ENCODE data around the gene KRTAP10-6. TPM values are rescaled to one million over a fixed set of nuclear protein-coding genes. Genes with fewer than 3 reads are reported as not detected.

Gene KRTAP10-6
- total RNA-seq, 2 experiments from 2014 or later = not detected

- H3K27ac ChIP-seq (ENCODE audit: low read depth, low read length, poor library complexity, severe bottlenecking) = no peak overlapping the region
- no peaks in the 10 kb centered on the region for H3K9me2 ChIP-seq (ENCODE audit: insufficient read depth, low read length)
- no TSS peak for BruUV-seq (replicated peaks)
- no peaks in the 10 kb centered on the region for H4K20me1 ChIP-seq (ENCODE audit: insufficient read depth, low read length)
- no peaks in the 10 kb centered on the region for H3K79me2 ChIP-seq (ENCODE audit: insufficient read depth, low read depth, low read length)
- POLR2A ChIA-PET = interaction anchor here (0.6 kb wide), 1 partner anchor 1040 kb away, joined by 3 read pairs; no protein-coding TSS in a partner anchor
- no peak overlapping the region for H3K4me3 ChIP-seq (ENCODE audit: low read depth, low read length, poor library complexity, severe bottlenecking)
- peaks cover 12% of the 10 kb centered on the region for H3K4me1 ChIP-seq (ENCODE audit: insufficient read depth, low read length, poor library complexity, severe bottlenecking)
- no peak for DNase-seq (ENCODE audit: low spot score)
- H3K9me3 ChIP-seq (ENCODE audit: low read length) = peaks cover 13% of the 10 kb centered on the region; the same call in 1 of the 2 replicates
- intact Hi-C loops (cut with micrococcal nuclease; ENCODE audit: unreplicated experiment) = no loop called here
- no peak for TF ChIP-seq EZH2phosphoT487 (IDR thresholded peaks at IDR 0.05; ENCODE audit: borderline replicate concordance, low read depth, low read length)
- TF ChIP-seq CTCF (conservative IDR thresholded peaks at IDR 0.05; ENCODE audit: low read length) = no peak
- H3K4me2 ChIP-seq (ENCODE audit: low read length) = no peak overlapping the region
- no peak overlapping the region for H2AFZ ChIP-seq (ENCODE audit: low read length)
- CTCF ChIA-PET (ENCODE audit: unreplicated experiment) = no interaction called here
- no peaks in the 10 kb centered on the region for H3K36me3 ChIP-seq (ENCODE audit: insufficient read depth, low read length)
Observed at GRCh38 chr21:44614961-44615391, 22.7 kb upstream of the KRTAP10-6 start.

GRCh38 chr21:44614161-44614631 lies 21.9 kb upstream of the KRTAP10-6 start:
- Histone ChIP-seq H4K20me1 (ENCODE audit: insufficient read depth, low read length) (no peaks in the 10 kb centered on the region), H3K36me3 (ENCODE audit: insufficient read depth, low read length) (no peaks in the 10 kb centered on the region), H3K9me2 (ENCODE audit: insufficient read depth, low read length) (no peaks in the 10 kb centered on the region), H3K4me2 (ENCODE audit: low read length) (no peak overlapping the region), H3K9me3 (ENCODE audit: low read length) (peaks cover 13% of the 10 kb centered on the region; the same call in 1 of the 2 replicates), H3K4me1 (ENCODE audit: insufficient read depth, low read length, poor library complexity, severe bottlenecking) (peaks cover 12% of the 10 kb centered on the region), H3K4me3 (ENCODE audit: low read depth, low read length, poor library complexity, severe bottlenecking) (no peak overlapping the region), H2AFZ (ENCODE audit: low read length) (no peak overlapping the region), H3K79me2 (ENCODE audit: insufficient read depth, low read depth, low read length) (no peaks in the 10 kb centered on the region), H3K27ac (ENCODE audit: low read depth, low read length, poor library complexity, severe bottlenecking) (no peak overlapping the region)
- CTCF ChIA-PET (ENCODE audit: unreplicated experiment) = no interaction called here
- no TSS peak for BruUV-seq (replicated peaks)
- TF ChIP-seq CTCF (conservative IDR thresholded peaks at IDR 0.05; ENCODE audit: low read length) = no peak
- TF ChIP-seq EZH2phosphoT487 (IDR thresholded peaks at IDR 0.05; ENCODE audit: borderline replicate concordance, low read depth, low read length) = no peak
- DNase-seq (ENCODE audit: low spot score) = no peak
- POLR2A ChIA-PET = no interaction called here
- intact Hi-C loops (cut with micrococcal nuclease; ENCODE audit: unreplicated experiment) = no loop called here

- BruUV-seq (replicated peaks) = no TSS peak
- no peak for DNase-seq (ENCODE audit: low spot score)
- H3K4me2 ChIP-seq (ENCODE audit: low read length) = no peak overlapping the region
- H3K4me1 ChIP-seq (ENCODE audit: insufficient read depth, low read length, poor library complexity, severe bottlenecking) = peaks cover 5% of the 10 kb centered on the region
- intact Hi-C loops (cut with micrococcal nuclease; ENCODE audit: unreplicated experiment) = no loop called here
- H3K27ac ChIP-seq (ENCODE audit: low read depth, low read length, poor library complexity, severe bottlenecking) = no peak overlapping the region
- 0 out of 2 replicates have a peak, but pooled peaks cover 9% of the 10 kb centered on the region for H3K9me3 ChIP-seq (ENCODE audit: low read length)
- no peaks in the 10 kb centered on the region for H4K20me1 ChIP-seq (ENCODE audit: insufficient read depth, low read length)
- no peak overlapping the region for H3K4me3 ChIP-seq (ENCODE audit: low read depth, low read length, poor library complexity, severe bottlenecking)
- ChIA-PET POLR2A (no interaction called here), CTCF (ENCODE audit: unreplicated experiment) (no interaction called here)
- no peak overlapping the region for H2AFZ ChIP-seq (ENCODE audit: low read length)
- no peaks in the 10 kb centered on the region for H3K36me3 ChIP-seq (ENCODE audit: insufficient read depth, low read length)
- no peaks in the 10 kb centered on the region for H3K9me2 ChIP-seq (ENCODE audit: insufficient read depth, low read length)
- TF ChIP-seq CTCF (conservative IDR thresholded peaks at IDR 0.05; ENCODE audit: low read length) (no peak), EZH2phosphoT487 (IDR thresholded peaks at IDR 0.05; ENCODE audit: borderline replicate concordance, low read depth, low read length) (no peak)
- H3K79me2 ChIP-seq (ENCODE audit: insufficient read depth, low read depth, low read length) = no peaks in the 10 kb centered on the region
Observed at GRCh38 chr21:44613386-44614155, 21.3 kb upstream of the KRTAP10-6 start.

Measured in OCI-LY7 (cell line).